B cell (primary cell): Measurements from ENCODE around the gene KATNAL1.

Experiments used
- CTCF ChIP-seq: fragments of 200-600 bp; IDR thresholded peaks from one replicate; pipeline ENCODE4 v1.8.0; 2022; ENCODE audit warnings: antibody characterized with exemption, mild to moderate bottlenecking
- EZH2 ChIP-seq: IDR thresholded peaks from 2 replicates; pipeline ENCODE4 v1.6.1; 2012; ENCODE audit warnings: borderline replicate concordance, low read depth, mild to moderate bottlenecking, moderate library complexity, low read length; ENCODE audit not compliant: insufficient read depth, poor library complexity, severe bottlenecking

- TF ChIP-seq CTCF (no peak), EZH2 (no peak)
Observed at GRCh38 chr13:30179597-30180276, 127.6 kb downstream of the KATNAL1 start.
